Adrenal gland (tissue), 5 donors: ENCODE data around the gene PHACTR3.

Experiments
- POLR2A ChIP-seq, 2 donors: fragments of 450-650 bp; IDR thresholded peaks; one replicate each; pipeline ENCODE4 v1.6.1; 2017; ENCODE audit warnings: antibody characterized with exemption in 2 of 2, mild to moderate bottlenecking in 2 of 2, moderate library complexity in 1 of 2
- TF ChIP-seq, protein P1 (sequence below), 6 experiments: fragments of 450-650 bp in 4 of 6; fragments of 200-600 bp in 2 of 6; sonication (generic) in 1 of 6; IDR thresholded peaks; 1 replicate in 5 of 6; 2 replicates in 1 of 6; pipeline versions ENCODE4 v1.5.1 to v1.8.0; 2016 to 2021; ENCODE audit warnings: antibody characterized with exemption in 6 of 6, mild to moderate bottlenecking in 2 of 6, moderate library complexity in 1 of 6
- donor health status: DM: no; HTN: no; CAD: no.

DNA sequence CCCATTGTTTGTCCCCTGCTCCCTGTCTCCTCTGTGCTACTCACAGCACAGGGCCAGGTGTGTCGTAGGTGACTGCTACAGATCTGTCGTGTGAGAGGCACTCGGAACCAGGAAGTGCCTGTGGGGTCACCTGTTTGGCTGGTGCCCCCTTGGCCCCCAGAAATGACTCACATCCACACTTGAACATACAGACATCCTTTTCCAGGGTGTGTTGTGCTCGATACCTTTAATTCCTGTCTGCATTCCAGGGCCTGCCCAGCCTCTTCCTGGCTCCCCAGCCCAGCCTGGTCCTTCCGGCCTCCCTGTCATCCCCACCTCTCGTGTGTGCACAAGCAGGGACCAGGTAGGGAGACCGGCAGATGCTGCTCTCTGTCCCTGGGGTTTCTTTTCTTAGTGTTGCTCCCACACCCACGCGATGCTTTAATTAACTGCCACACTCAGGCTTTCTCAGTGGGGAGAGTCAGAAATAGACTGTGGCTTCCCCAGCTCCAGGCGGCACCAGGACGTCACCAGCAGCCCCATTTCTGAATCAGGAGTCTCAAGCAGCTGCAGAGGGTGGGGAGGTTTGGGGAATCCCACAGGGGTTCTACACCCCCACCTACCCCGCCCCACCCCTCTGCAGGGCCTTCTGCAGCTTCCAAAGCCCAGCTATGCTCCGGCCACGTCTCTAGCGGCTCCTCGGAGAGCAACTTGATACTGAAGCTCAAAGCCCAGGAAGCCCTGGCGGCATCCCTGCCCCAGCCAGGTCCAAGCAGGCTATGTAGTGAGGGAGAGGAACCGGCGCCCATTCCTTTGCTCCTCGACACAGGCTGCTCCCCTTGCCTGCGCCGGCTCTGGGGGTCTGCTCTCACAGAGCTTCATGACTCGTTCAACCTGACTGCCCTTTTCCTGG lies 226.9 kb downstream of the PHACTR3 start:
- TF ChIP-seq, protein P1, sequence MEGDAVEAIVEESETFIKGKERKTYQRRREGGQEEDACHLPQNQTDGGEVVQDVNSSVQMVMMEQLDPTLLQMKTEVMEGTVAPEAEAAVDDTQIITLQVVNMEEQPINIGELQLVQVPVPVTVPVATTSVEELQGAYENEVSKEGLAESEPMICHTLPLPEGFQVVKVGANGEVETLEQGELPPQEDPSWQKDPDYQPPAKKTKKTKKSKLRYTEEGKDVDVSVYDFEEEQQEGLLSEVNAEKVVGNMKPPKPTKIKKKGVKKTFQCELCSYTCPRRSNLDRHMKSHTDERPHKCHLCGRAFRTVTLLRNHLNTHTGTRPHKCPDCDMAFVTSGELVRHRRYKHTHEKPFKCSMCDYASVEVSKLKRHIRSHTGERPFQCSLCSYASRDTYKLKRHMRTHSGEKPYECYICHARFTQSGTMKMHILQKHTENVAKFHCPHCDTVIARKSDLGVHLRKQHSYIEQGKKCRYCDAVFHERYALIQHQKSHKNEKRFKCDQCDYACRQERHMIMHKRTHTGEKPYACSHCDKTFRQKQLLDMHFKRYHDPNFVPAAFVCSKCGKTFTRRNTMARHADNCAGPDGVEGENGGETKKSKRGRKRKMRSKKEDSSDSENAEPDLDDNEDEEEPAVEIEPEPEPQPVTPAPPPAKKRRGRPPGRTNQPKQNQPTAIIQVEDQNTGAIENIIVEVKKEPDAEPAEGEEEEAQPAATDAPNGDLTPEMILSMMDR (IDR thresholded peaks at IDR 0.05), result no peak
- TF ChIP-seq POLR2A (IDR thresholded peaks at IDR 0.05), result no peak
